Endothelial cell of umbilical vein (primary cell): ENCODE data around the gene TMEM183A. TPM values are rescaled to one million over a fixed set of nuclear protein-coding genes. Genes with fewer than 3 reads are reported as not detected.
A peak's percentile ranks its signal among the peaks of the same experiment; 100 is the strongest.

ENCODE experiments used
- BruUV-seq: library from RNA; stranded (reverse); fragments of 400-500 nt; replicated peaks from 2 replicates; lab custom pipeline; 2021; lab: Mats Ljungman, UMichigan
- CTCF ChIA-PET: fragments of 300-600, 350-600 bp; sonication (Branson Sonifier 250); formaldehyde crosslinking; loops from one replicate; lab custom pipeline; 2021; ENCODE audit warnings: antibody characterized with exemption, inconsistent platforms; lab: Charles Lee
- POLR2A ChIA-PET: fragments of 300-600, 350-600 bp; sonication (Branson Sonifier 250); formaldehyde crosslinking; loops from one replicate; lab custom pipeline; 2021; ENCODE audit warnings: antibody characterized with exemption, inconsistent platforms; lab: Charles Lee
- DNase-seq: peaks from one replicate; pipeline ENCODE4 v3.0.0-alpha.2; 2011; ENCODE audit warnings: low read depth, low spot score
- FAIRE-seq: peaks from 2 replicates; lab custom pipeline; 2011; peaks lifted over from hg19 to GRCh38; lab: Jason Lieb, UNC
- H2AFZ ChIP-seq: 2 replicates; pipeline ENCODE4 v1.6.0; 2012; ENCODE audit warnings: low read depth, low read length, control low read depth, inconsistent platforms
- H3K27ac ChIP-seq: 2 replicates; pipeline ENCODE4 v1.5.1; 2011; ENCODE audit warnings: low read depth, mild to moderate bottlenecking, control low read depth, low read length, moderate library complexity; ENCODE audit not compliant: insufficient read depth
- H3K27me3 ChIP-seq, 2 experiments: 2 replicates each; pipeline versions ENCODE4 v1.6.0 to v1.6.1; 2011; ENCODE audit warnings: low read length in 2 of 2, mixed read lengths in 1 of 2; ENCODE audit not compliant: control insufficient read depth in 2 of 2, insufficient read depth in 2 of 2
- H3K36me3 ChIP-seq, 2 experiments: 2 replicates in 1 of 2; 3 replicates in 1 of 2; pipeline ENCODE4 v1.5.1; 2011; ENCODE audit warnings: low read length in 2 of 2, mild to moderate bottlenecking in 1 of 2, moderate library complexity in 1 of 2; ENCODE audit not compliant: control insufficient read depth in 2 of 2, insufficient read depth in 2 of 2; ENCODE audit errors: extremely low read depth in 1 of 2
- H3K4me1 ChIP-seq: 3 replicates; pipeline ENCODE4 v1.5.1; 2011; ENCODE audit warnings: mild to moderate bottlenecking, low read length; ENCODE audit not compliant: control insufficient read depth, insufficient read depth; ENCODE audit errors: extremely low read depth
- H3K4me2 ChIP-seq: 2 replicates; pipeline ENCODE4 v1.6.1; 2011; ENCODE audit warnings: low read length, control low read depth, mixed read lengths; ENCODE audit not compliant: insufficient read depth
- H3K4me3 ChIP-seq, 3 experiments: fragments of 200-600 bp in 1 of 3; sonication (generic), shearing (Covaris generic) in 1 of 3; replicated peaks in 1 of 3; 2 replicates each; pipeline ENCODE4 v1.5.1; 2011 to 2016; ENCODE audit warnings: control low read depth in 3 of 3, low read length in 3 of 3, mild to moderate bottlenecking in 2 of 3, inconsistent platforms in 1 of 3, low read depth in 1 of 3, moderate library complexity in 1 of 3; ENCODE audit not compliant: insufficient read depth in 1 of 3
- H3K79me2 ChIP-seq: 2 replicates; pipeline ENCODE4 v1.6.0; 2012; ENCODE audit warnings: low read length, inconsistent platforms; ENCODE audit not compliant: control insufficient read depth, insufficient read depth
- H3K9ac ChIP-seq: replicated peaks from 2 replicates; pipeline ENCODE3; 2011; ENCODE audit warnings: low read length, control low read depth; ENCODE audit not compliant: insufficient read depth; ENCODE audit errors: extremely low read depth
- H3K9me1 ChIP-seq: replicated peaks from 3 replicates; pipeline ENCODE4 v1.6.0; 2011; ENCODE audit warnings: mild to moderate bottlenecking, low read length; ENCODE audit not compliant: control insufficient read depth, insufficient read depth; ENCODE audit errors: extremely low read depth
- H3K9me3 ChIP-seq: replicated peaks from 2 replicates; pipeline ENCODE4 v1.5.1; 2012; ENCODE audit warnings: low read length, inconsistent platforms; ENCODE audit not compliant: control insufficient read depth, insufficient read depth
- H4K20me1 ChIP-seq: replicated peaks from 2 replicates; pipeline ENCODE3; 2011; ENCODE audit warnings: mild to moderate bottlenecking, low read length; ENCODE audit not compliant: control insufficient read depth, insufficient read depth; ENCODE audit errors: extremely low read depth
- CTCF ChIP-seq, 2 donors: IDR thresholded peaks; 1 replicate in 1 of 2; 2 replicates in 1 of 2; pipeline ENCODE4 v1.5.1; 2011; ENCODE audit warnings: low read length in 2 of 2, mild to moderate bottlenecking in 2 of 2, moderate library complexity in 2 of 2, control low read depth in 1 of 2, inconsistent platforms in 1 of 2, low read depth in 1 of 2; ENCODE audit not compliant: insufficient read depth in 1 of 2; ENCODE audit errors: extremely low read depth in 1 of 2
- EZH2 ChIP-seq: IDR thresholded peaks from 2 replicates; pipeline ENCODE4 v1.6.1; 2012; ENCODE audit warnings: borderline replicate concordance, low read depth, mild to moderate bottlenecking, moderate library complexity, low read length, inconsistent platforms; ENCODE audit not compliant: severe bottlenecking
- FOS ChIP-seq: IDR thresholded peaks from 2 replicates; pipeline ENCODE4 v1.6.1; 2011; ENCODE audit warnings: mild to moderate bottlenecking, low read length, moderate library complexity, borderline replicate concordance; ENCODE audit not compliant: insufficient read depth
- GATA2 ChIP-seq: IDR thresholded peaks from 2 replicates; pipeline ENCODE4 v1.7.0; 2011; ENCODE audit warnings: low read depth, mild to moderate bottlenecking, moderate library complexity, mixed read lengths, low read length; ENCODE audit not compliant: insufficient read length, insufficient read depth
- JUN ChIP-seq: IDR thresholded peaks from 2 replicates; pipeline ENCODE4 v1.6.1; 2011; ENCODE audit warnings: borderline replicate concordance, low read depth; ENCODE audit not compliant: insufficient read length, insufficient read depth
- MAX ChIP-seq: IDR thresholded peaks from 2 replicates; pipeline ENCODE4 v1.6.1; 2011; ENCODE audit not compliant: insufficient read depth, insufficient read length
- MYC ChIP-seq: IDR thresholded peaks from one replicate; pipeline ENCODE4 v1.6.1; 2011; ENCODE audit warnings: mild to moderate bottlenecking, low read depth, low read length
- POLR2A ChIP-seq: IDR thresholded peaks from 2 replicates; pipeline ENCODE4 v1.6.1; 2012; ENCODE audit warnings: low read depth, mild to moderate bottlenecking, control low read depth, low read length
- POLR2AphosphoS5 ChIP-seq: IDR thresholded peaks from 2 replicates; pipeline ENCODE4 v1.6.1; 2012; ENCODE audit warnings: low read depth, mild to moderate bottlenecking, control low read depth, low read length, moderate library complexity; ENCODE audit not compliant: insufficient read depth
- dilution Hi-C: fragments of 300-500 bp; cut with MboI; formaldehyde crosslinking; loops from one replicate; pipeline ENCODE4 v1.15.0; 2019; ENCODE audit warnings: low sequenced_read_pairs; ENCODE audit not compliant: extremely low pct_ligation_motif_present
- intact Hi-C: fragments of 100-400 bp; cut with micrococcal nuclease; formaldehyde crosslinking; loops from one replicate; pipeline ENCODE4 v1.10.0; 2022
- polyA plus RNA-seq, 4 experiments: library from polyadenylated mRNA; depleted of rRNA in 3 of 4; stranded (reverse) in 3 of 4; unstranded in 1 of 4; fragments of >200 nt; gene quantifications; 2 replicates each; pipeline versions ENCODE4 v1.2.1 to v1.2.3, GENCODE V29; 2011 to 2012; ENCODE audit warnings: missing spikeins in 1 of 4
- total RNA-seq: library from RNA; stranded (reverse); gene quantifications from 2 replicates; pipeline ENCODE4 v1.2.3, GENCODE V29; 2021

Gene TMEM183A
- total and polyA plus RNA-seq, 2 donors (not counting 3 experiments of a cell fraction or from before 2014, with no cell fraction given), result 59.4 to 110 TPM

GRCh38 chr1:202968895-202969295, 38.3 kb upstream of the TMEM183A start:
- Histone ChIP-seq H3K4me2 (no peak overlapping the region), H3K9me1 (no peaks in the 10 kb centered on the region), H3K27me3 (peaks cover 0 to 9% of the 10 kb centered on the region in 2 experiments), H3K4me1 (peaks cover 19% of the 10 kb centered on the region), H3K4me3 (no peak overlapping the region), H3K9me3 (no peaks in the 10 kb centered on the region), H3K27ac (no peak overlapping the region), H2AFZ (peak overlapping the region; percentile 9), H3K36me3 (no peaks in the 10 kb centered on the region), H4K20me1 (no peaks in the 10 kb centered on the region), H3K79me2 (no peaks in the 10 kb centered on the region), H3K9ac (no peak overlapping the region)
- peak; percentile 79 for FAIRE-seq
- ChIA-PET POLR2A (no interaction called here), CTCF (interaction anchor here (1.0 to 1.9 kb wide), 6 partner anchors 9 to 38 kb away, joined by 4 to 10 read pairs (median 6); partner anchors contain the start of gene TMEM183A)
- dilution Hi-C loops (no loop called here), intact Hi-C loops (loop anchor here (2.0 to 10.0 kb wide), 4 partner anchors 38 to 624 kb away; partner anchors contain the start of genes KLHL12, PPP1R12B, RABIF and TMEM183A)
- DNase-seq, result peak; percentile 62
- no TSS peak for BruUV-seq
- no peak for TF ChIP-seq FOS
- TF ChIP-seq MAX, result no peak
- TF ChIP-seq POLR2A, result no peak
- TF ChIP-seq CTCF (IDR thresholded peaks at IDR 0.05; ENCODE audit: extremely low read depth in 1 of 2, insufficient read depth in 1 of 2, low read depth in 1 of 2, low read length in 2 of 2), result peak; percentile 68 to 73
- TF ChIP-seq POLR2AphosphoS5, result no peak

GRCh38 chr1:202972046-202972445, 35.1 kb upstream of the TMEM183A start:
- CTCF ChIA-PET, result interaction anchor here (1.4 to 1.7 kb wide), 3 partner anchors 20 to 28 kb away, joined by 3 to 6 read pairs (median 4); no protein-coding TSS in a partner anchor
- Histone ChIP-seq H3K27me3 (peaks cover 11 to 29% of the 10 kb centered on the region in 2 experiments), H3K79me2 (no peaks in the 10 kb centered on the region), H3K36me3 (no peaks in the 10 kb centered on the region), H3K27ac (no peak overlapping the region), H2AFZ (no peak overlapping the region), H3K4me2 (no peak overlapping the region), H3K9me1 (no peaks in the 10 kb centered on the region), H4K20me1 (no peaks in the 10 kb centered on the region), H3K4me3 (no peak overlapping the region), H3K9ac (no peak overlapping the region), H3K9me3 (no peaks in the 10 kb centered on the region), H3K4me1 (peaks cover 9% of the 10 kb centered on the region)
- POLR2A ChIA-PET, result no interaction called here
- BruUV-seq, result no TSS peak
- FAIRE-seq, result no peak
- dilution Hi-C loops (no loop called here), intact Hi-C loops (no loop called here)
- no peak for DNase-seq
- no peak for TF ChIP-seq MYC
- TF ChIP-seq FOS, result no peak
- TF ChIP-seq MAX, result no peak
- no peak for TF ChIP-seq JUN
- TF ChIP-seq GATA2, result no peak
- no peak for TF ChIP-seq EZH2
- no peak for TF ChIP-seq POLR2AphosphoS5
- TF ChIP-seq CTCF (IDR thresholded peaks at IDR 0.05; ENCODE audit: extremely low read depth in 1 of 2, insufficient read depth in 1 of 2, low read depth in 1 of 2, low read length in 2 of 2), result no peak
